ENCODE results near the gene RPS29. TPM values are rescaled to one million over a fixed set of nuclear protein-coding genes. Genes with fewer than 3 reads are reported as not detected.

RPS29 gene
- total RNA-seq, 2 experiments from 2014 or later, result 2,029 to 2,157 TPM

GRCh38 chr14:49549881-49550280, 36.3 kb downstream of the RPS29 start:
- Mint-ChIP-seq H3K9me3 (no peaks in the 10 kb centered on the region), H3K4me1 (ENCODE audit: low read depth) (no peaks in the 10 kb centered on the region), H3K27ac (no peak overlapping the region), H3K36me3 (no peaks in the 10 kb centered on the region), H3K4me3 (no peak overlapping the region), H3K27me3 (no peaks in the 10 kb centered on the region)
- ChIA-PET CTCF (interaction anchor here (0.5 to 2.2 kb wide), 2 partner anchors 19 to 89 kb away, joined by 4 to 13 read pairs; no protein-coding TSS in a partner anchor), POLR2A (no interaction called here)
- intact Hi-C loops (cut with micrococcal nuclease), result no loop called here
- DNase-seq, result no peak

GRCh38 chr14:49549446-49549845, 36.7 kb downstream of the RPS29 start:
- POLR2A ChIA-PET, result no interaction called here

DNA sequence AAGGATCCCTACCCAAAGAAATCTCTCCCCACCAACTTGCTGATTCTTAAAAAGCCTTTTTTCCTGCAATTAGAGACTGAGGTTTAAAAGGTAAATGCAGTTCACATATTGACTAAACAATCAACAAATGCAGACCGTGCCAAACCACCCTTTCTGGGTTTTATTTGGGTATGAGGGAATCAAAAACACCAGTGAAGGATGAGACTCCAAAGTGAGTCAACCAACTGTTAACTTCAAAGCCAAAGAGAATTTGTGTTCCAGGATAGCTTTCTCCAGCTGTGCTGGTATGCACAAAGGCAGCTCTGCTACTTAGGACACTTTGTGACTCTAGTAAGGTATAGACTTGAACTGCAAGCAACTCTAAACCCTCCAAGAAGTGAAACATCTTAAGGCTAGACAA, 39.4 kb downstream of the RPS29 start:
- H3K27me3 Mint-ChIP-seq, result no peaks in the 10 kb centered on the region
- no peaks in the 10 kb centered on the region for H3K9me3 Mint-ChIP-seq
- intact Hi-C loops (cut with micrococcal nuclease), result no loop called here
- no peak for DNase-seq
- POLR2A ChIA-PET, result no interaction called here
- H3K36me3 Mint-ChIP-seq, result peaks cover under 1% of the 10 kb centered on the region
- no peaks in the 10 kb centered on the region for H3K4me1 Mint-ChIP-seq (ENCODE audit: low read depth)
- CTCF ChIA-PET, result no interaction called here
- no peak overlapping the region for H3K27ac Mint-ChIP-seq
- H3K4me3 Mint-ChIP-seq, result no peak overlapping the region

More at GRCh38 chr14:49549446-49549845, 36.7 kb downstream of the RPS29 start:
- no peaks in the 10 kb centered on the region for H3K9me3 Mint-ChIP-seq
- H3K36me3 Mint-ChIP-seq, result no peaks in the 10 kb centered on the region
- intact Hi-C loops (cut with micrococcal nuclease), result no loop called here
- no peak overlapping the region for H3K27ac Mint-ChIP-seq
- no peaks in the 10 kb centered on the region for H3K4me1 Mint-ChIP-seq (ENCODE audit: low read depth)
- no peaks in the 10 kb centered on the region for H3K27me3 Mint-ChIP-seq
- DNase-seq, result no peak
- H3K4me3 Mint-ChIP-seq, result no peak overlapping the region
- CTCF ChIA-PET, result interaction anchor here (0.5 to 2.2 kb wide), 2 partner anchors 19 to 88 kb away, joined by 4 to 13 read pairs; no protein-coding TSS in a partner anchor

DNA sequence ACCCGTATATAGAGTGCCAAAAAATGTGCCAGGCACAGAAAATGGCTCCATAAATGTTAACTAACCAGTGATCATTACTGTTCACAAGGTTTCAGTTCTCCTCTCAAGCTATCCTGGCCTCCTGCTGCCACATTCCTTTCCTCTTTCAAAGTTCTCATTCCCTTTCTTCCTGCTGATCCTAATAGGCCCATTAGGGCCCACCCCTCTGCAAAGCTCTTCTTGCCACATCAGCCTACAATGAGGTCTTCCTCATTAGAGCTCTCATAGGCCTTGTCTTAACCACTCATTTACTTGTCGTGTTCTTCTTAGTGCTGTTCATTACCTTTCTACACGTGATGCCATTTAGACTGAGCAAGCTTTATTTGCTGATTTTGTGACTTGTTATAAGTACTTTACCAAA, 40.5 kb downstream of the RPS29 start:
- intact Hi-C loops (cut with micrococcal nuclease), result no loop called here
- Mint-ChIP-seq H3K4me3 (no peak overlapping the region), H3K27me3 (no peaks in the 10 kb centered on the region), H3K27ac (no peak overlapping the region), H3K4me1 (ENCODE audit: low read depth) (no peaks in the 10 kb centered on the region), H3K9me3 (peaks cover 4% of the 10 kb centered on the region), H3K36me3 (peaks cover 2% of the 10 kb centered on the region)
- CTCF ChIA-PET, result no interaction called here
- no peak for DNase-seq
- POLR2A ChIA-PET, result no interaction called here

DNA sequence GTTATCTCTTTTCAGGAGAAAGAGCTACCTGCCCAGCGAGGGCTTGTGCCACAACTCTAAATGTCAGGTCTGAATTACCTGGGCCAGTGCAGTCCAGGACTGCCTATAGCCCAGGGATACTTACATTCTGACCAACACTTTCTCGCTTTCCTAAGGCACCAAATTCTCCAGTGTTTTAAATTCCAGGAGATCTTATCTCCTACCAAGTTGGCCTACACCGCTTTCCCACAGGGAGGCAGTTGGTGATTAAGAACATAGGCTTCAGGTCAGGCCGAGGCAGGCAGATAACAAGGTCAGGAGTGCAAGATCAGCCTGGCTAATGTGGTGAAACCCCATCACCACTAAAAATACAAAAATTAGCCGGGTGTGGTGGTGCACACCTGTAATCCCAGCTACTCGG, 41.1 kb downstream of the RPS29 start:
- H3K9me3 Mint-ChIP-seq, result peaks cover 10% of the 10 kb centered on the region
- ChIA-PET CTCF (no interaction called here), POLR2A (no interaction called here)
- no peak overlapping the region for H3K4me3 Mint-ChIP-seq
- no peak overlapping the region for H3K27ac Mint-ChIP-seq
- intact Hi-C loops (cut with micrococcal nuclease), result no loop called here
- no peaks in the 10 kb centered on the region for H3K4me1 Mint-ChIP-seq (ENCODE audit: low read depth)
- DNase-seq, result no peak
- H3K27me3 Mint-ChIP-seq, result no peaks in the 10 kb centered on the region
- peaks cover 2% of the 10 kb centered on the region for H3K36me3 Mint-ChIP-seq

GRCh38 chr14:49541049-49541448, 45.1 kb downstream of the RPS29 start:
- Mint-ChIP-seq H3K27ac (no peak overlapping the region), H3K27me3 (no peaks in the 10 kb centered on the region), H3K4me3 (no peak overlapping the region), H3K4me1 (ENCODE audit: low read depth) (no peaks in the 10 kb centered on the region), H3K9me3 (peaks cover 10% of the 10 kb centered on the region), H3K36me3 (peaks cover 2% of the 10 kb centered on the region)
- POLR2A ChIA-PET, result no interaction called here
- CTCF ChIA-PET, result no interaction called here
- no peak for DNase-seq
- intact Hi-C loops (cut with micrococcal nuclease), result no loop called here

- Mint-ChIP-seq H3K4me1 (ENCODE audit: low read depth) (no peaks in the 10 kb centered on the region), H3K9me3 (peaks cover 10% of the 10 kb centered on the region), H3K27ac (no peak overlapping the region), H3K36me3 (peaks cover 2% of the 10 kb centered on the region), H3K4me3 (no peak overlapping the region), H3K27me3 (no peaks in the 10 kb centered on the region)
- no peak for DNase-seq
- POLR2A ChIA-PET, result no interaction called here
- intact Hi-C loops (cut with micrococcal nuclease), result no loop called here
- CTCF ChIA-PET, result interaction anchor here (1.3 kb wide), 1 partner anchor 77 kb away, joined by 4 read pairs; no protein-coding TSS in a partner anchor
Measured at GRCh38 chr14:49538852-49539251, 47.3 kb downstream of the RPS29 start.

Other genes starting within 250 kb of the RPS29 start
- gene LRR1, start 12.6 kb upstream of the RPS29 start, total RNA-seq, result 10 to 100 TPM; 51.8 to 52.0 TPM
- 100 to 1,000 TPM; 314 to 320 TPM for gene RPL36AL, start 34.2 kb upstream of the RPS29 start, total RNA-seq
- 10 to 100 TPM; 40.4 to 43.7 TPM for gene MGAT2, start 34.4 kb upstream of the RPS29 start, total RNA-seq
- gene DNAAF2, start 48.9 kb upstream of the RPS29 start, total RNA-seq, result 10 to 100 TPM in 1 of 2 experiments, 1 to 10 TPM in 1; 9.9 to 10.4 TPM
- gene POLE2, start 101.8 kb upstream of the RPS29 start, total RNA-seq, result 10 to 100 TPM; 41.3 to 43.4 TPM
- 1 to 10 TPM; 1.4 to 1.9 TPM for gene KLHDC1, start 106.7 kb upstream of the RPS29 start, total RNA-seq
- 10 to 100 TPM; 27.8 to 28.2 TPM for gene KLHDC2, start 181.8 kb upstream of the RPS29 start, total RNA-seq